ENCODE data around the gene AIP.

Gene AIP

DNA sequence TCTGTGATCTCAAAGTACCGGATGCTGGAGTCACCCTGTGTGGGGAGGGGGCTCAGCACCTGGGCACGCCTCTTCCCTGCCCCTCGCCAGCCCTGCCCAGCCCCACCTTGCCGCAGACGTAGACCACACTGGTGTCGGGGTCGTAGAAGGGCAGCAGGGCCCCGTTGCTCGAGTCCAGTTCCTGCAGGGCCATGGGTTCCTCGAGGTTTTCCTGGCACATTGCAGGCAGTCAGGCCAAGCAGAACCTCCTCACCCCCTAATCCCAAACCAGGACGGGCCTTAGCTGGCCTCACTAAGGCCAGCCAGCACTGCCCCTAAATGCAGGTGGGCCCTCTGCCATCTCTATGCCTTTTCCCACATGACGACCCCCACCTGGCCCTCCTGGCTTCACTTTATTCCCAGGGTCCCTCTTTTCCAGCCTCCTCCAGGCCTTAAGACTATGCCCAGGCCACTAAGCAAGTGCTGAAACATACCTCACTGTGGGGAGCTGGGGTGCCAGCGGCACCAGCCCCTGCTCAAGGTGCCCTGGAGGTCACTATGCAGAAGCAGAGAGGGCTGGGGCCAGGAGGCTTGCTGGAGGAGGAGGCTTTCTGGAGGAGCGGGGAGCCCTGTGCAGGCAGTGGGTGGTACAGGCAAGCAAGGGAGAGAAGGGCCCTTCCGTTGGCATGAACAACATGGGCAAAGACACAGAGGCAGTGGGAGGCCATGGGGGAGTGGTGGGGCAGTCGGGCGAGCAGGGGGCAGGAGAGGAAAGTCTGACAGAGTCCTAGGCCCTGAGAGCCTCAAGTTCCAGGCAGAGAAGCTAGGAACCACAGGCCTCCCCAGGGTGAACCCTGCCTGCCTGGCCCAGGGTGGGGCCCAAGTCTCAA lies 42.4 kb upstream of the AIP start:
- Histone ChIP-seq H3K4me1 (ENCODE audit: insufficient read depth, low read length) (peaks cover 7% of the 10 kb centered on the region), H3K9me3 (ENCODE audit: low read length) (no peaks in the 10 kb centered on the region), H3K27me3 (ENCODE audit: insufficient read depth, low read length) (no peaks in the 10 kb centered on the region), H2AFZ (ENCODE audit: low read depth, low read length) (no peak overlapping the region), H3K4me3 (ENCODE audit: low read length) (no peak overlapping the region), H3K36me3 (ENCODE audit: insufficient read depth, low read length) (peaks cover 27% of the 10 kb centered on the region)

DNA sequence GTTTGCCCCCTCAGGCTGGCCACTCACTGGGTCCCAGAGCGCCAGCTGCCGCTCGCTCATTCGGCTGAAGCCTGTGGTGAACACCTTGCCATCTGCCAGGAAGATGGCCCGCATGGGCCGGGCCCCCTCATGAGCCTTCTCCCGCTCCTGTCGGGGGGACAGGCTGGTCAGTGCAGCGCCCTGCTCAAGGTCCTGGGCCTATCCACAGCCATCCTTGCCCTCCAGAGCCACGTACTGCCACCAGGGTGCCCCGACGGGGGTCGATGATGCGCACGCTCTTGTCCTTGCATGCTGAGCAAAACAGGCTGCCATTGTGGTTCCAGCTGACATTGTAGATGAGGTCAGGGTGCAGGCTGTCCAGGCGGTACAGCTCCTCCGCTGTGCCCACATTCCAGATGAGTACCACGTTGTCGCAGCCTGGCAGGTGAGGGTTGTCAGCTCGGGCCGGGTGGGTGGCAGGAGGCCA lies 41.7 kb upstream of the AIP start:
- H2AFZ ChIP-seq (ENCODE audit: low read depth, low read length), result no peak overlapping the region
- H3K36me3 ChIP-seq (ENCODE audit: insufficient read depth, low read length), result peaks cover 21% of the 10 kb centered on the region
- no peaks in the 10 kb centered on the region for H3K9me3 ChIP-seq (ENCODE audit: low read length)
- peaks cover 7% of the 10 kb centered on the region for H3K4me1 ChIP-seq (ENCODE audit: insufficient read depth, low read length)
- H3K4me3 ChIP-seq (ENCODE audit: low read length), result no peak overlapping the region
- no peaks in the 10 kb centered on the region for H3K27me3 ChIP-seq (ENCODE audit: insufficient read depth, low read length)

DNA sequence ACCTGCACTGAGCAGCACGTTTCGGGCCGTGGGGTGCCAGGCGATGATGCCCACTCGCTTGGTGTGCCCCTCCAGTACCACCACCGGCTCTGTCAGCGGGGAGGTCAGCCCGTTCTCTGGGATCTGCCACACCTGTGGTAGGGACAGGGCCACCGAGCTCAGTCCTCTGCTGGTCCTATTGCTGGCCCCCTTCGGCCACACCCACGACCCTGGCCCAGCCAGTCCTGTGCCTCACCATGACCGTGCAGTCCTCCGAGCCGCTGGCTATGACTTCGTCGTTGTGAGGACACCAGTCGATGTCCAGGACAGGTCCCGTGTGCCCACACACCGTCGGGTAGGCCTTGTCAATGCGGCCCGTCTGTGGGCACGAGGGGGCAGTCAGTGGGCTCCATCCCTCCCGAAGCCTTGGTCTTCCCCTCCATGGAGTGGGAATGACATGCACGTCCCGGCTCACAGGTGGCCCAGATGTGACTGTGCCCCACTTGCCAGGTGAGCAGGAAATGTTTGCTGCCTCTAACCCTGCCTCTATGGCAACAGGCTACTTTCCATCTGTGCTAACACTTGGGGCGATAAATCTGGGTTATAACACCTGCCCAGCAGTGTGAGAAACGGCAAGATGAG lies 41.0 kb upstream of the AIP start:
- Histone ChIP-seq H3K4me1 (ENCODE audit: insufficient read depth, low read length) (peaks cover 7% of the 10 kb centered on the region), H2AFZ (ENCODE audit: low read depth, low read length) (no peak overlapping the region), H3K36me3 (ENCODE audit: insufficient read depth, low read length) (peaks cover 18% of the 10 kb centered on the region), H3K27me3 (ENCODE audit: insufficient read depth, low read length) (no peaks in the 10 kb centered on the region), H3K4me3 (ENCODE audit: low read length) (no peak overlapping the region), H3K9me3 (ENCODE audit: low read length) (no peaks in the 10 kb centered on the region)

DNA sequence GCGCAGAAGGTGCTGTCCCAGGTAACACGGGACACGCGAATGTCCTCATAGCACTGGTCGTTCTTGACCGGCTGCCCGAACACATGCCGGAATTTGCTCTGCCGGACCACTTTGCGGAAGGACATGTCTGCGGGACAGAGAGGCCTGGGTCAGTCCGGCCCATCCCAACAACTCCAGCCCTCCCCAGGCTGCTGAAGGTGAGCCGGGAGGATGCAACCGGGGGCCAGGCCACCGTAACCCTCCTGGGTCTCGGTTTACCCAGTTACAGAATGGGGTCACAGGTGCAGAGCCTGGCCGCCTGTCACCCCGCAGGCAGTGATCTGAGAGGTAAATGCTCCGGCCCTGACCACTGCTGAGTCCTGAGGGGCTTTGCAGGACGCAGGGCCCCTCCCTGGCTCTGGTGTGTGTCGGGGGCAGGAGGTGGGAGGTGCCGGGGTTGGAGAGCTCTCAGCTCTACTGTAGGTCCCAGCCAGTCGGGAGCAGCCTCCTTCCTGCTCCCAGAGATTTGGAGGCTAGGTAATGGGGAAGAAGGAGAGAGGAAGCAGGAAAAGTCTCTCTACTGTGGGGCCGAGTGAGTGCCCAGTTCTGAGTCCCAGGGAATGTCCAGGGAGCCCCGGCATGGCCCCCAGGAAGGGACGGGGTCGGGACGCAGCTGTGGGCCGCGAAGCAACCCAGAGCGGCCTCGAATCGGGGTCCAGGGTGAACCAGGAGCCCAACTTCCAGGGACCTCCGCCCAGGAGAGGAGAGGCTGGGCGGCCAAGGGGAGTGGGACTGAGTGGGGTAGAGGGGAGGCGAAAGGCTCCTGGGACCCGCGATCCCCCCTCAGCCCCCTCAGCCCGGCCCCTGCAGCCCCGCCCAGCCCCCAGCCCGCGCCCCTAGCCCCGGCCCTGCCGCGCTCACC lies 40.1 kb upstream of the AIP start:
- peaks cover 18% of the 10 kb centered on the region for H3K36me3 ChIP-seq (ENCODE audit: insufficient read depth, low read length)
- no peaks in the 10 kb centered on the region for H3K9me3 ChIP-seq (ENCODE audit: low read length)
- H3K4me3 ChIP-seq (ENCODE audit: low read length), result peak overlapping the region; percentile 77
- H2AFZ ChIP-seq (ENCODE audit: low read depth, low read length), result peak overlapping the region; percentile 69
- peaks cover 7% of the 10 kb centered on the region for H3K4me1 ChIP-seq (ENCODE audit: insufficient read depth, low read length)
- H3K27me3 ChIP-seq (ENCODE audit: insufficient read depth, low read length), result no peaks in the 10 kb centered on the region

DNA sequence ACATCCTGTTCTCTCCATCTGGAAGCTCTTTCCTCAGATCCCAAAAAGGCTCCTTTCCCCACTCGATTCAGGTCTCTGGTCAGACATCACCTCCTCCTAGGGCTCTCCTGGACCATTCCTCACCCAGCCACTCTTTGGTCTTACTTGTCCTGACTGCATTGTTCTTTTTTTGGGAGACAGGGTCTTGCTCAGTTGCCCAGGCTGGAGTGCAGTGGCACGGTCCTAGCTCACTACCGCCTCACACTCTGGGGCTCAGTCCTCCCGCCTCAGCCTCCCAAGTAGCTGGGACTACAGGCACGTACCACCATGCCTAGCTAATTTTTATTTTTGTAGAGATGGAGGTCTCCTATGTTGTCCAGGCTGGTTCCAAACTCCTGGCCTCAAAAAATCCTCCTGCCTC lies 37.3 kb upstream of the AIP start:
- H3K27me3 ChIP-seq (ENCODE audit: insufficient read depth, low read length), result no peaks in the 10 kb centered on the region
- H3K36me3 ChIP-seq (ENCODE audit: insufficient read depth, low read length), result peaks cover 7% of the 10 kb centered on the region
- H3K4me1 ChIP-seq (ENCODE audit: insufficient read depth, low read length), result peaks cover 8% of the 10 kb centered on the region
- no peak overlapping the region for H3K4me3 ChIP-seq (ENCODE audit: low read length)
- no peaks in the 10 kb centered on the region for H3K9me3 ChIP-seq (ENCODE audit: low read length)
- H2AFZ ChIP-seq (ENCODE audit: low read depth, low read length), result no peak overlapping the region

DNA sequence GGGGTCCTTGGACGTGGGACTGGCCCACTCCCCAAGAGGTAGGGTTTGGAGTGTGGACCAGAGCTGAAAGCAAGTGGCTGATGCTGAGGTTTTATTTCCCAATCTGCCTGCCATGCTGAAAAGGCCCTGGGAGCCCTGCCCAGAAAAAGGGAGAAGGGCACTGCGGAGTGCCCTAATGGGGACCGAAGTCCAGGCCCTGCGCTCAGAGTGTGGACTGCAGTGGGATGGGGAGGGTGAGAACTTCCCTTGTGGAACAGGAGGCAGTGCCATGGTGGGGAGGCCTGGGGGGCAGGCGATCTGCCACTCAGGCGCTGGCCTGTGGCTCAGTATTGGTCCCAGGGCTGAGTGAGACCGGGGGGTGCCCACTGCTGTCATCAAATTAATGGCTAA lies 34.6 kb upstream of the AIP start:
- H2AFZ ChIP-seq (ENCODE audit: low read depth, low read length), result no peak overlapping the region
- no peaks in the 10 kb centered on the region for H3K27me3 ChIP-seq (ENCODE audit: insufficient read depth, low read length)
- peaks cover 3% of the 10 kb centered on the region for H3K4me1 ChIP-seq (ENCODE audit: insufficient read depth, low read length)
- H3K9me3 ChIP-seq (ENCODE audit: low read length), result no peaks in the 10 kb centered on the region
- H3K4me3 ChIP-seq (ENCODE audit: low read length), result no peak overlapping the region
- no peaks in the 10 kb centered on the region for H3K36me3 ChIP-seq (ENCODE audit: insufficient read depth, low read length)

DNA sequence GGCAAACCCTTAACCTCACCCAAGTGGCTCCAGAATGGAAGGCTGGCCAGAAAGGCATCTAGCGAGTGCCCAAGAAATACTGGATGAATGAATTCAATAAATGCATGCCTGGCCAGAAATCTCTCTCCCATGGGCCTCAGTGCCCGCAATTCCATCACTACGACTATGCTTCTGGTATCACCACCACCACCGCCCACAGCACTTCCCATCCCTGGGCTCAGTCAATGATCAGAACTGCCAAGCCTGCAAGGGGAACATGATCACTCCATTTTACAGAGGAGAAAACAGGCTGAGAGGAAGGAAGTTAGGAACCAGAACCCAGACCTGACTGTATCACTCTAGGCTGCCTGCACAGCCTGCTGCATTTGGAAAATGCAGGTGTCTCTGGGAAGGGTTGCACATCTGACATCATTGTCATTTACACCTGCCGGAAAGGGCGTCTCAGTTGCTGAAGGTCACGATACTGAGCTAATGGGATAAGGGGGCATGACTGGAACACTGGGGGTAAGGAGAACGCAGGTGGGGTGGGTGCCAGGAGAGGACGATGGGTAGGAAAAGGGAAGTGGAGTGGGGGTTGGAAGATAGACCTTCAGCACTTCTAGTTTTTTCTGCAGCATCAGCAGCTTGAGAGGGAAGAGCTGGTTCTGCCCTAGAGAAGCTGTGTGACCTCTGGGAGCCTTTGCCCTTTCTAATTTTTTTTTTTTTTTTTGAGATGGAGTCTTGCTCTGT lies 33.5 kb upstream of the AIP start:
- H3K4me1 ChIP-seq (ENCODE audit: insufficient read depth, low read length), result peaks cover 3% of the 10 kb centered on the region
- H3K4me3 ChIP-seq (ENCODE audit: low read length), result no peak overlapping the region
- no peaks in the 10 kb centered on the region for H3K36me3 ChIP-seq (ENCODE audit: insufficient read depth, low read length)
- no peak overlapping the region for H2AFZ ChIP-seq (ENCODE audit: low read depth, low read length)
- H3K9me3 ChIP-seq (ENCODE audit: low read length), result no peaks in the 10 kb centered on the region
- no peaks in the 10 kb centered on the region for H3K27me3 ChIP-seq (ENCODE audit: insufficient read depth, low read length)

DNA sequence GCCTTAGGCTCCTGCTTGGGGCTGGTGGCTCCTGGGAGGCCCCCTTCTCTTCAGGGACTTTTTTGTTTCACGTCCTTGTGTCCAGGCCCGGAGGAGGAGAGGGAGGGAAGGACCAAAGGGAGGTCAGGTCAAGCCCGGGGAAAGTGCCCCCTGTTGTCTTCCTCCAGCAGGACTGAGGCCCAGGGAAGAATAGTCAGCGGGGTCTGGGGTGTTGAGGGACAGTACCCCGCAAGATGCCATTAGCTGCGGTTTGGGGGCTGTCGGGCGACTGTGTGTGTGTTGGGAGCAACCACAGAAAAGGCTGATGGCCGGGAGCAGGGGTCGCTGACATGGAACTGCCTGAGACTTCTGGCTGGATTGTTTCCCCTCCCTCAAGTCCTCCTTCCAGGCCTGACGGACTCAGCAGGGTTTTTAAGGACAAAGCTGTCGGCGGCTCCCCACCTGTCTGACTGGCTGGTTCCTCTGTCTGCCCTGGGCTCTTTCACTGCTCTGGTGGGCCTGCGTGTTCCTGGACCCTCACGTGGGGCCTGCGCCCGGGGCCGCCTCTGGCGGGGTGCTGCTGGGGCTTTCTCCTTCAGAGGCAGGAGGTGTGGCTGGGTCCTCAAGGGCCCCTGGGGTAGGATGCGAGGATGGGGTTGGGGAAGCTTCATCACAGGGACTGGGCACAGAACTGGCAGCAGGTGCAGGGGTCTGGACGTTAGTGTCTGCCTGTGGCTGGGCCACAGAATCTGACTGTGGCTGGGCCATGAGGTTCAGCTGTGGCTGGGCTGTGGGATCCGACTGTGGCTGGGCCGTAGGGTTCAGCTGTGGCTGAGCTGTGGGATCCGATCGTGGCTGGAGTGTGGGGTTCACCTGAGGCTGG lies 31.8 kb upstream of the AIP start:
- H3K36me3 ChIP-seq (ENCODE audit: insufficient read depth, low read length), result no peaks in the 10 kb centered on the region
- H3K9me3 ChIP-seq (ENCODE audit: low read length), result no peaks in the 10 kb centered on the region
- H2AFZ ChIP-seq (ENCODE audit: low read depth, low read length), result no peak overlapping the region
- peaks cover 3% of the 10 kb centered on the region for H3K4me1 ChIP-seq (ENCODE audit: insufficient read depth, low read length)
- H3K4me3 ChIP-seq (ENCODE audit: low read length), result no peak overlapping the region
- H3K27me3 ChIP-seq (ENCODE audit: insufficient read depth, low read length), result no peaks in the 10 kb centered on the region

DNA sequence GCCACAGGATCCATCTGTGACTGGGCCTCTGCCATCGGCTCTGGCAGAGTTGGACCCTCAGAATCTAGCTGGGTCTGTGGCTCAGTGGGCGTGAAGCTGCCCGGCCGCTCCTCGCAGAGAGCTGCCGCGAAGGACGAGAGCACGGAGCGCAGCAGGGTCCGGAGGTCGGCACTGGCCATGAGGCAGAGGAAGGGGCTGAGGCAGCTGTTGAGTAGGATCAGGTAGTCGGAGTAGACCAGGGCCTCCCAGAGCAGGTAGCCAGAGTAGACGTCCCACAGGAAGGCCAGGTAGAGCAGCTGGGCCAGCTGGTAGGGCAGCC lies 31.2 kb upstream of the AIP start:
- peaks cover 3% of the 10 kb centered on the region for H3K4me1 ChIP-seq (ENCODE audit: insufficient read depth, low read length)
- no peaks in the 10 kb centered on the region for H3K36me3 ChIP-seq (ENCODE audit: insufficient read depth, low read length)
- no peaks in the 10 kb centered on the region for H3K9me3 ChIP-seq (ENCODE audit: low read length)
- no peak overlapping the region for H2AFZ ChIP-seq (ENCODE audit: low read depth, low read length)
- H3K4me3 ChIP-seq (ENCODE audit: low read length), result no peak overlapping the region
- no peaks in the 10 kb centered on the region for H3K27me3 ChIP-seq (ENCODE audit: insufficient read depth, low read length)

DNA sequence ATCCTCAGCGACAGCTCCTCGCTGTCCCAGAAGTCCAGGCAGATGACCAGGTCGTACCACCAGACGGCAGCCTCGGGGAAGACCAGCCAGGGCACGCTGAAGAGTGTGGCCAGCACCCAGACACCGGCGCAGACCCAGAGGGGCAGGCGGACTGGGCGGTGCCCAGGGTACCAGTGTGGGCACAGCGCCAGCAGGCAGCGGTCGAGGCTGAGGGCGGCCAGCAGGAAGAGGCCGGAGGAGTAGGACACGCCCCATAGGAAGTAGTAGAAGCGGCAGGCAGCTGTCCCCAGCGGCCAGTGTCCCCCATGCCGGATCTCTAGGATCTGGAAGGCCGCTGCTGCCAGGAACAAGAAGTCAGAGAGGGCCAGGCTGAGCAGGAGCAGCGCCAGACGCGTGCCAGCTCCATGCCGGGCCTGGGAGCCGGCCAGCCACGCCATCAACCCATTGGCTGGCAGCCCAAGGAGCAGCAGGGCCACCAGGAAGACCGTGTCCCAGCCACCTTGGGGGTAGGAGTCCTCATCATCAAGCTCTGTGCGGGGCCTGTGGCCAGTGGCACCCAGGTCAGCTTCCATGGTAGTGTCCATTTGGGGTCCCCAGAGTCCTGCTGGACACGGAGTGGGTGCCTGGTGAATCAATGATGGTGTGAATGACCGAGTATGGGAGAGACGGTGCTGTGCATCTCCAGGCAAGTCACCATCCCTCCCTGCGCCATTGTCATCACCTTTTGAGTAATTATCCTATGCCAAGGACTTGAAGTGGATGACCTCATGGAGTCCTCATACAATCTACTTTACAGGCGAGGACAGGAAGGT lies 30.5 kb upstream of the AIP start, which contains the start of gene GPR152:
Gene GPR152 (minus strand): TSS at position 589 of the 812 bp plus-strand sequence. CDS start 5 bp downstream, at position 584.
- H2AFZ ChIP-seq (ENCODE audit: low read depth, low read length), result no peak within 1 kb of the TSS
- no peaks in the 10 kb centered on the region for H3K9me3 ChIP-seq (ENCODE audit: low read length)
- H3K4me1 ChIP-seq (ENCODE audit: insufficient read depth, low read length), result peaks cover 3% of the 10 kb centered on the region
- no peak within 1 kb of the TSS for H3K4me3 ChIP-seq (ENCODE audit: low read length)
- no peaks in the 10 kb centered on the region for H3K36me3 ChIP-seq (ENCODE audit: insufficient read depth, low read length)
- no peaks in the 10 kb centered on the region for H3K27me3 ChIP-seq (ENCODE audit: insufficient read depth, low read length)
